Activated naive CD8-positive, alpha-beta T cell treated with anti-CD3 and anti-CD28 coated beads, Interleukin-2, amount 50 U/mL, for 24 hours (primary cell): ENCODE data around the gene TCTN1.
"Not testable (repeated sequence)": the region's sequence is repeated elsewhere in the genome, so short reads cannot be mapped to it uniquely, and the experiment has no call there.

ENCODE experiments used
- ATAC-seq: fragments of 150-1000 bp; cut with Tn5 transposase; one replicate; pipeline ENCODE4 v1.10.0; 2021
- DNase-seq: peaks from one replicate; pipeline ENCODE4 v3.0.0; 2021
- H3K27ac Mint-ChIP-seq: one replicate; pipeline ENCODE4 v1.8.0; 2021; ENCODE audit warnings: mild to moderate bottlenecking, mixed read lengths
- H3K27me3 Mint-ChIP-seq: one replicate; pipeline ENCODE4 v1.8.0; 2021; ENCODE audit warnings: mixed read lengths
- H3K36me3 Mint-ChIP-seq: one replicate; pipeline ENCODE4 v1.8.0; 2021; ENCODE audit warnings: low read depth, mixed read lengths
- H3K4me1 Mint-ChIP-seq: one replicate; pipeline ENCODE4 v1.8.0; 2021; ENCODE audit warnings: mixed read lengths
- H3K4me3 Mint-ChIP-seq: one replicate; pipeline ENCODE4 v1.8.0; 2021; ENCODE audit warnings: mild to moderate bottlenecking, moderate library complexity, mixed read lengths
- H3K9me3 Mint-ChIP-seq: one replicate; pipeline ENCODE4 v1.8.0; 2021; ENCODE audit warnings: mixed read lengths

The TCTN1 gene

GRCh38 chr12:110602085-110602814, 11.7 kb upstream of the TCTN1 start:
- not testable (repeated sequence) for H3K27me3 Mint-ChIP-seq, H3K9me3 Mint-ChIP-seq, H3K4me3 Mint-ChIP-seq, H3K36me3 Mint-ChIP-seq, H3K27ac Mint-ChIP-seq
- ATAC-seq (peak; percentile 78), DNase-seq (peak; percentile 39)
- peaks cover 21% of the 10 kb centered on the region for H3K4me1 Mint-ChIP-seq

GRCh38 chr12:110606253-110606611, 7.7 kb upstream of the TCTN1 start:
- no peak for ATAC-seq
- peak overlapping the region; percentile 90 for H3K27ac Mint-ChIP-seq
- H3K27me3 Mint-ChIP-seq = no peaks in the 10 kb centered on the region
- peaks cover 32% of the 10 kb centered on the region for H3K4me1 Mint-ChIP-seq
- no peaks in the 10 kb centered on the region for H3K36me3 Mint-ChIP-seq
- H3K4me3 Mint-ChIP-seq = peak overlapping the region; percentile 83
- H3K9me3 Mint-ChIP-seq = no peaks in the 10 kb centered on the region
- DNase-seq = no peak

GRCh38 chr12:110613071-110613770, 708 bp upstream of the TCTN1 start:
- Mint-ChIP-seq H3K27ac (peak overlapping the region; percentile 82), H3K36me3 (no peaks in the 10 kb centered on the region), H3K4me1 (peaks cover 43% of the 10 kb centered on the region), H3K9me3 (no peaks in the 10 kb centered on the region), H3K4me3 (peak overlapping the region; percentile 82), H3K27me3 (no peaks in the 10 kb centered on the region)
- ATAC-seq (no peak), DNase-seq (no peak)

GRCh38 chr12:110615171-110615570, 1.2 kb downstream of the TCTN1 start:
- peaks cover 46% of the 10 kb centered on the region for H3K4me1 Mint-ChIP-seq

GRCh38 chr12:110616471-110617115, 2.7 kb downstream of the TCTN1 start:
- no peak for DNase-seq
- Mint-ChIP-seq H3K27me3 (no peaks in the 10 kb centered on the region), H3K27ac (peak overlapping the region; percentile 16), H3K4me3 (no peak overlapping the region), H3K36me3 (no peaks in the 10 kb centered on the region), H3K4me1 (peaks cover 51% of the 10 kb centered on the region), H3K9me3 (no peaks in the 10 kb centered on the region)
- ATAC-seq = no peak

More at GRCh38 chr12:110615171-110615570, 1.2 kb downstream of the TCTN1 start:
- Mint-ChIP-seq H3K4me3 (peak overlapping the region; percentile 82), H3K27ac (peak overlapping the region; percentile 22), H3K27me3 (no peaks in the 10 kb centered on the region), H3K36me3 (no peaks in the 10 kb centered on the region), H3K9me3 (no peaks in the 10 kb centered on the region)
- ATAC-seq = no peak
- DNase-seq = no peak

- DNase-seq = peak; percentile 42
- Mint-ChIP-seq H3K27ac (peak overlapping the region; percentile 88), H3K9me3 (no peaks in the 10 kb centered on the region), H3K36me3 (peaks cover 3% of the 10 kb centered on the region), H3K4me1 (peaks cover 40% of the 10 kb centered on the region), H3K27me3 (no peaks in the 10 kb centered on the region), H3K4me3 (peak overlapping the region; percentile 47)
- ATAC-seq = peak; percentile 96
Observed at GRCh38 chr12:110619534-110619953, 5.6 kb downstream of the TCTN1 start.

- ATAC-seq = no peak
- H3K4me3 Mint-ChIP-seq = no peak overlapping the region
Observed at GRCh38 chr12:110622582-110622981, 8.7 kb downstream of the TCTN1 start.

GRCh38 chr12:110627500-110628195, 13.7 kb downstream of the TCTN1 start:
- Mint-ChIP-seq H3K27me3 (no peaks in the 10 kb centered on the region), H3K36me3 (peaks cover 11% of the 10 kb centered on the region), H3K4me3 (peak overlapping the region; percentile 2), H3K27ac (peak overlapping the region; percentile 60), H3K9me3 (no peaks in the 10 kb centered on the region), H3K4me1 (peaks cover 16% of the 10 kb centered on the region)
- no peak for ATAC-seq
- DNase-seq = no peak

More at GRCh38 chr12:110622582-110622981, 8.7 kb downstream of the TCTN1 start:
- H3K4me1 Mint-ChIP-seq = peaks cover 34% of the 10 kb centered on the region
- H3K9me3 Mint-ChIP-seq = no peaks in the 10 kb centered on the region
- H3K36me3 Mint-ChIP-seq = peaks cover 3% of the 10 kb centered on the region
- H3K27me3 Mint-ChIP-seq = no peaks in the 10 kb centered on the region
- DNase-seq = no peak
- no peak overlapping the region for H3K27ac Mint-ChIP-seq

- Mint-ChIP-seq H3K27ac (peak overlapping the region; percentile 67), H3K36me3 (no peaks in the 10 kb centered on the region), H3K9me3 (no peaks in the 10 kb centered on the region), H3K4me1 (peaks cover 61% of the 10 kb centered on the region), H3K27me3 (no peaks in the 10 kb centered on the region), H3K4me3 (no peak overlapping the region)
- ATAC-seq = no peak
- no peak for DNase-seq
Observed at GRCh38 chr12:110635055-110635454, 21.1 kb downstream of the TCTN1 start.

GRCh38 chr12:110636516-110636915, 22.6 kb downstream of the TCTN1 start:
- Mint-ChIP-seq H3K4me3 (no peak overlapping the region), H3K27me3 (no peaks in the 10 kb centered on the region), H3K4me1 (peaks cover 75% of the 10 kb centered on the region), H3K9me3 (no peaks in the 10 kb centered on the region), H3K36me3 (no peaks in the 10 kb centered on the region), H3K27ac (peak overlapping the region; percentile 48)
- no peak for ATAC-seq
- no peak for DNase-seq

GRCh38 chr12:110637869-110638441, 24.0 kb downstream of the TCTN1 start:
- H3K4me1 Mint-ChIP-seq = peaks cover 84% of the 10 kb centered on the region
- no peak overlapping the region for H3K4me3 Mint-ChIP-seq
- H3K27me3 Mint-ChIP-seq = no peaks in the 10 kb centered on the region
- H3K27ac Mint-ChIP-seq = no peak overlapping the region
- no peaks in the 10 kb centered on the region for H3K9me3 Mint-ChIP-seq
- DNase-seq (no peak), ATAC-seq (peak; percentile 62)
- H3K36me3 Mint-ChIP-seq = no peaks in the 10 kb centered on the region

- DNase-seq (no peak), ATAC-seq (peak; percentile 38)
- Mint-ChIP-seq H3K27ac (no peak overlapping the region), H3K9me3 (no peaks in the 10 kb centered on the region), H3K36me3 (no peaks in the 10 kb centered on the region), H3K4me3 (no peak overlapping the region), H3K4me1 (peaks cover 89% of the 10 kb centered on the region), H3K27me3 (no peaks in the 10 kb centered on the region)
Observed at GRCh38 chr12:110638796-110639195, 24.9 kb downstream of the TCTN1 start.

GRCh38 chr12:110639336-110640141, 25.6 kb downstream of the TCTN1 start:
- Mint-ChIP-seq H3K9me3 (no peaks in the 10 kb centered on the region), H3K27me3 (no peaks in the 10 kb centered on the region), H3K4me3 (no peak overlapping the region), H3K4me1 (peaks cover 88% of the 10 kb centered on the region), H3K27ac (no peak overlapping the region), H3K36me3 (peaks cover 3% of the 10 kb centered on the region)
- ATAC-seq = no peak
- DNase-seq = no peak
